ENCODE results near the gene FNBP1L.

FNBP1L gene

DNA sequence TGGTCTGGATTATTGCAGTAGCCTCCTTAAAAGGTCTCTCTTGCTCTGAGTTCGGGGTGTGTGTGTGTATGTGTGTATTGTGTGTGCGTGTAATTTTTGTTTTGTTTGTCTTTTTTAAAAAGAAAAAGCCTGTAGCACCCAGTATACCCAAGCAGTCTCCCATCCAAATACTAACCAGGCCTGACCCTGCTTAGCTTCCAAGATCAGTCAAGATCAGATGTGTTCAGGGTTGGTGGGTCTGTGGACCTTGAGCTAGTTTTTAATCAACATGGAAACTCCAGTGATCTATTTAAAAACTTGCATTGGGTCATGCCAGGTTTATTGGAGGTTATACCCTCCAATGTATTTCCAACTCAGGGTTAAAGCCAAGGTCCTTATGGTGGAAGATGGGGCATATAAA, 40.3 kb downstream of the FNBP1L start:
- DNase-seq (ENCODE audit: low read depth, low spot score): no peak

DNA sequence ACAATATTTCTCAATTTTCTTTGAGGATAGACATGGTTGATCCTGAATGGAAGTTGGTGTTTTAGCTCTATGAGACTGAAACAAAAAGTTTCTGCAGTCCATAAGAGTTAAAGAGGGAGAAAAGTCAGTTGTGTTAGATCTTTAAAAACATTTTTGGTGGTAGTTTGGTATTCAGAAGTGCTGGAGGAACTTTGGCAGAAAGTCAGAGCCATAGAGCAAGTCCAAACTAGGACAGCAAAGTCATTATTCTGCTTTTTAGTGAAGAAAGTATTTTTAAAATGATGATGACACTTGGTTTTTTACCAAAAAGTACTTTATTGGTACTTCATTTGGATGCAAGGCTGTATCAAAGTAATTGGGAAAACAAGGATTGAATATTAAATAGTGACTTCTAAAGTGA, 41.8 kb downstream of the FNBP1L start:
- DNase-seq (ENCODE audit: low read depth, low spot score): no peak

- no peak for DNase-seq (ENCODE audit: low read depth, low spot score)
Measured at GRCh38 chr1:93490357-93490756, 42.4 kb downstream of the FNBP1L start.

GRCh38 chr1:93495911-93496310, 48.0 kb downstream of the FNBP1L start:
- DNase-seq (ENCODE audit: low read depth, low spot score): no peak

DNA sequence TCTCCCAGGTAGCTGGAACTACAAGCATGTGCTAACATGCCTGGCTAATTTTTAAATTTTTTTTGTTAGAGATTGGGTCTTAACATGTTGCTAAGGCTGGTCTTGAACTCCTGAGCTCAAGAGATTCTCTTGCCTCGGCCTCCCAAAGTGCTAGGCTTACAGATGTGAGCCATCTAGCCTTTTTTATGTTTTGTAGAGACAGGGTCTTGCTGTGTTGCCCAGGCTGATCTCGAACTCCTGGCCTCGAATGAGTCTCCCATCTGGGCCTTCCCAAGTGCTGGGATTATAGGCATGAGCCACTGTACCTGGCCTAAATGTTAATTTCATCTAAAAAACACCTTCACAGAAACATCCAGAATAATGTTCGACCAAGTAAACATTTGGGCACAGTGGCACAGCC, 48.6 kb downstream of the FNBP1L start:
- no peak for DNase-seq (ENCODE audit: low read depth, low spot score)

GRCh38 chr1:93499075-93499474, 51.2 kb downstream of the FNBP1L start:
- no peak for DNase-seq (ENCODE audit: low read depth, low spot score)

- no peak for DNase-seq (ENCODE audit: low read depth, low spot score)
Measured at GRCh38 chr1:93499533-93499932, 51.6 kb downstream of the FNBP1L start.

GRCh38 chr1:93500275-93500674, 52.4 kb downstream of the FNBP1L start:
- DNase-seq (ENCODE audit: low read depth, low spot score): no peak

GRCh38 chr1:93501399-93501798, 53.5 kb downstream of the FNBP1L start:
- no peak for DNase-seq (ENCODE audit: low read depth, low spot score)

DNA sequence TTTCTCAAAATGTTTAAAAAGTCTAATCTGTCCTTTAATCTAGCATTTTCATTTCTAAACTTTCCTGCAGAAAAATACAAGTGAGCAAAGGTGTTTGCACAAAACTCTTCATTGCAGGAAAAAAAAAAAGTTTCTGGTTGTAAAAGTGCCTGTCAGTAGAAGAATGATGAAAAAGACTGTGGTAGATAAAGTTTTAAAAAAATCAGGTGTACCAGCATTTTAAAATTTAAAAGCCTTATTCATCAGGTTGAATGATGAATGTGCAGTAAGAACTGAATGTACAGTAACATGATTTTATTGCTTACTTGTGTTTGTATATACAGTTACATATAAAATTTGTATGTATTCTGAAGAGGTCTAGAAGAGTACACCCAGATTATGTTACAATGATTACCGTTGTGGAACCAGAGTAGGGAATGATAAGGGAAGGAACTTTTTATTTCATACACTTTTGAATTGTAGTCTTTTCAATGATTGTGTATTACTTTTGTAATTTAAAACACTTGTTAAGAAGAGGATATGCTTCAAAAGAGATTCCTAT, 54.0 kb downstream of the FNBP1L start:
- no peak for DNase-seq (ENCODE audit: low read depth, low spot score)

- no peak for DNase-seq (ENCODE audit: low read depth, low spot score)
Measured at GRCh38 chr1:93502571-93502970, 54.7 kb downstream of the FNBP1L start.

DNA sequence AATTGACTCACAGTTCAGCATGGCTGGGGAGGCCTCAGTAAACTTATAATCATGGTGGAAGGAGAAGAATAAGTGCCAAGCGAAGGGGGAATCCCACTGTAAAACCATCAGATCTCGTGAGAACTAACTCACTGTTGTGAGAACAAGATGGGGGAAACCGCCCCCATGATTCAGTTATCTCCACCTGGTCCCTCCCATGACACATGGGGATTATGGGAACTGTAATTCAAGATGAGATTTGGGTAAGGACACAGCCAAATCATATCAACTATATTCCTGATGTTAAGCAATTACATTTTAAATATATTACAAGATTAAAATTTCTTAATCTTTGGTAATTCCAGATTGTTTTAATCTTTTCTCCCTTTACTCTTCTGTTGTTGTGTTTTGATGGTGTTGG, 55.2 kb downstream of the FNBP1L start:
- DNase-seq (ENCODE audit: low read depth, low spot score): no peak

- DNase-seq (ENCODE audit: low read depth, low spot score): no peak
Measured at GRCh38 chr1:93503816-93504215, 55.9 kb downstream of the FNBP1L start.

- no peak for DNase-seq (ENCODE audit: low read depth, low spot score)
Measured at GRCh38 chr1:93504247-93505033, 56.5 kb downstream of the FNBP1L start.

DNA sequence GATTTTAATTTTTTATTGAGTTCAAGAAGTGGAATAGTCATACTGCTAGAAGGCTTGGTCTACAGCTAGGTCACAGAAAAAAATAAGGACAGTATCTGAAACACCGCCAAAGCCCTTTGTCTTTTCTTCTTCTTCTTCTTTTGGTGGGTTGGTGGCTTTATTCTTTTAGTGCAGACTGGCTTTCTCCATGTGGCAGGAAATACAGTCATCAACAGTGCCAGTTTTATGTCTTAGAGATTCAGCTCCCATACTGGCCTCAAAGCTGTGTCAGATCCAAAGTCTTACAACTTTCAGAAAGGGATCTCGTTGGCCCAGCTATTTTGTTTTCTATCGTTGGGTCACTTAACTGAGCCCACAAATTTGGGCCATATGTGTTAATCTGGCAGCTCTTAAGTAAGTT, 58.2 kb downstream of the FNBP1L start:
- no peak for DNase-seq (ENCODE audit: low read depth, low spot score)

DNA sequence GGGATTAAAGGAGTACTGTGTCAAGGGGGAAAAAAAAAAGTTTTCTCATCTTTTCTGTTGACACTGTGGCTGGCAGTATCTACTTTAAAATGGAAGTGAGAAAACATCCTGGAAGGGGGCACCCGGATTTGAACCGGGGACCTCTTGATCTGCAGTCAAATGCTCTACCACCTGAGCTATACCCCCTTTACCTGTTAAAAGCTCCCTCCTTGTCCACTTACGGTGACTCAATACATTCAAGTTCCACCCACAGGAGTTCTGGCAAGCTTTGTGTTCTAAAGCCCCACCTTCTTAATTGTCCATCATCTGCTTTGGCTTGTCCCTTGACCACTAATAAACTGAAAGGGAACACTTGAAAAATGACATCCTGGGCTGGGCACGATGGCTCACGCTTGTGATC, 68.2 kb downstream of the FNBP1L start:
- no peak for DNase-seq (ENCODE audit: low read depth, low spot score)

- no peak for DNase-seq (ENCODE audit: low read depth, low spot score)
Measured at GRCh38 chr1:93518516-93518915, 70.6 kb downstream of the FNBP1L start.

DNA sequence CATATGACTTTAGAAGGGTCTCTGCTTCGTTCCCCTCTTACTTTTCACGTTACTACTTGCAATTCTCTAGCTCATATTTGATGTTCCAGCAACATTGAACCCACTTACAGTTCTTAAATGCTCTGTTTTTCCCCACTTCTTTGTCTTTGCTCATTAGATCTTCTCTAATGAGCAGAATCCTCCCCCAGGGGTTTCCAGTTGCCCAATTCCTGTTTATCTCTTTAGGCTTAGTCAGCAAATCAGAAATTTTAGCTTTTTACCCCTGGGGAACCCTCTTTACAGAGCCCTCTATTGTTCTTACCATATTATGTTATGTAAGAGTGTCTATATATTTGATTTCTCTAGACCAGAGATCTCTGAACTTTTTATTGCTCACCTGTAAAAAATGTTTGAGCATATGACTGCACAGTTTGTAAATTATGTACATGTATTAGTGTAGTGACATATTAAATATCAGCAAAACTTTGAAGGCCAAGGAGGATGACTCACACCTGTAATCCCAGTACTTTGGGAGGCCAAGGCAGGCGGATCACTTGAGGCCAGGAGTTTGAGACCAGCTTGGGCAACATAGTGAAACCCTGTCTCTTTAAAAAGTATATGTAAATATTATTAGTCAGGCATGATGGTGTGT, 71.4 kb downstream of the FNBP1L start:
- DNase-seq (ENCODE audit: low read depth, low spot score): no peak

- no peak for DNase-seq (ENCODE audit: low read depth, low spot score)
Measured at GRCh38 chr1:93521618-93522017, 73.7 kb downstream of the FNBP1L start.

DNA sequence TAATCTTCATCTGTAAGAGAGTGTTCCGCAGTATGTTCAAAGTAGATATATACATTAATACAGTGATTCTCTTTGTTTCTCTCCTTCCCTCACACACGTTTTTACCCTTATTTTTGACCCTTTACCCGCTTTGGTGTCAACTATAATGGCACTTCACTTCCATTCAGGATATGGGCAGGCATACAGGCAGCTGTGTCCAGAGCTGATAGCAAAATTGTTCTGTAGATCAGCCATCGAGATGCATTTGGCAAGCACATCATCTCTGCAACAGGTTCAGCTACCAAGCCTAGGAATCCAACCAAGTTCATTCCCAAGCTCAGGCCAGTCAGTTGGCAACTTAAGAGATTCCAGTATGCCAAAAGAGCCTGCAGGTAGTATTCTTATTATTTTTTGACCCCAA, 74.8 kb downstream of the FNBP1L start:
- no peak for DNase-seq (ENCODE audit: low read depth, low spot score)

DNA sequence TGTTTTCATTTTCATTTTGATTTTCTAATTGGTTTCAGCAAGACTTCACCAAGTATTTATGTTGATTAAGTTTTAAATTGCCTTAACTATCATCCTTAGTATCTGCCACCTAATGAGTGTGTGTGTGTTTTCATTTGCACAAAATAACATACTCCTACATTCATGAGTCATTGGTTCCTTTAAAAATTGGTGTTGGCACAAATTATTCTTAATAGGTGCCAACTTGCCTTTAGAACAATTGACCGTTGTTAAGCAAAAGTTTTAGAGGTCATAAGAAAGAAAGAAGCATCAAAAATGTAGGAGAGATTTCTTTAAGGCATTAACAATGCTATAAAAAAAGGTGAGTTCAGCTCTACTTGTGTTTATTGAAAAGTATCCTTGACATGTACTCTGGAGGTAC, 77.5 kb downstream of the FNBP1L start:
- DNase-seq (ENCODE audit: low read depth, low spot score): no peak

GRCh38 chr1:93526431-93526830, 78.5 kb downstream of the FNBP1L start:
- no peak for DNase-seq (ENCODE audit: low read depth, low spot score)

GRCh38 chr1:93528412-93528811, 80.5 kb downstream of the FNBP1L start:
- no peak for DNase-seq (ENCODE audit: low read depth, low spot score)
